ENCODE measurements around the gene SPINK5.

GRCh38 chr5:148020257-148020988 lies 43.4 kb upstream of the SPINK5 start:
- TF ChIP-seq BHLHE40 (IDR thresholded peaks at IDR 0.05; ENCODE audit: low read depth, low read length) (no peak), ZSCAN20 (CRISPR knock-in tag; IDR thresholded peaks at IDR 0.05) (no peak), EP300 (IDR thresholded peaks at IDR 0.05) (no peak)
- TF ChIP-seq, protein P1, sequence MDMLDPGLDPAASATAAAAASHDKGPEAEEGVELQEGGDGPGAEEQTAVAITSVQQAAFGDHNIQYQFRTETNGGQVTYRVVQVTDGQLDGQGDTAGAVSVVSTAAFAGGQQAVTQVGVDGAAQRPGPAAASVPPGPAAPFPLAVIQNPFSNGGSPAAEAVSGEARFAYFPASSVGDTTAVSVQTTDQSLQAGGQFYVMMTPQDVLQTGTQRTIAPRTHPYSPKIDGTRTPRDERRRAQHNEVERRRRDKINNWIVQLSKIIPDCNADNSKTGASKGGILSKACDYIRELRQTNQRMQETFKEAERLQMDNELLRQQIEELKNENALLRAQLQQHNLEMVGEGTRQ (IDR thresholded peaks at IDR 0.05), result no peak
